Measurements from ENCODE around the gene RB1.

RB1 gene

GRCh38 chr13:48492470-48493065 is 189.0 kb downstream of the RB1 start:
- peaks cover 6% of the 10 kb centered on the region for H3K36me3 Mint-ChIP-seq (ENCODE audit: insufficient read depth)
- H3K4me1 Mint-ChIP-seq (ENCODE audit: low read depth in 2 of 2), result peaks cover 21 to 49% of the 10 kb centered on the region in 2 donors

GRCh38 chr13:48493066-48493765 is 189.7 kb downstream of the RB1 start:
- H3K36me3 Mint-ChIP-seq (ENCODE audit: insufficient read depth), result peaks cover 4% of the 10 kb centered on the region
- no peaks in the 10 kb centered on the region for H3K27me3 Mint-ChIP-seq
- no peak overlapping the region for H3K4me3 Mint-ChIP-seq
- DNase-seq, result peak; percentile 17 to 31 (median 21)
- peak; percentile 26 for ATAC-seq (replicated peaks)
- no peak overlapping the region for H3K27ac Mint-ChIP-seq
- H3K9me3 Mint-ChIP-seq, result no peaks in the 10 kb centered on the region
- peaks cover 25 to 46% of the 10 kb centered on the region in 2 donors for H3K4me1 Mint-ChIP-seq (ENCODE audit: low read depth in 2 of 2)

More at GRCh38 chr13:48492470-48493065, 189.0 kb downstream of the RB1 start:
- Mint-ChIP-seq H3K9me3 (no peaks in the 10 kb centered on the region), H3K27ac (no peak overlapping the region), H3K4me3 (no peak overlapping the region), H3K27me3 (no peaks in the 10 kb centered on the region)
- ATAC-seq (replicated peaks) (peak; percentile 85), DNase-seq (peak; percentile 65 to 67 (median 66))

DNA sequence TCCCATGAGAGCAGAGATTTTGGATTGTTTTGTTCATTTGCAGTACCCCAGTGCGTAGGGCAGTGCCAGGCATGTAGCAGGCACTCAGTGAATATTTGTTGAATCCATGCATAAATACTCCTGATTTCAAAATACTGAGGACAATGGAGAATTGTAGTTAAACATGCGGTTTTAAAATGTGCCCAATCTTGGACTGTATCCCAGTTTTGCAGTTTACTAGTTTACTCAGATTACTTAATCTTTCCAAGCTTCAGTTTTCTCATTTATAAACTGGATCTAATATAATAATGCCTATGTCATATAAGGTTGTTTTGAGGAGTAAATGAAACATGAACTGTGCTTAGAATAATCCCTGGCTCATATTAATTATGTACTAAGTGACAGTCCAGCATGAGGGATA is 190.3 kb downstream of the RB1 start:
- no peak for DNase-seq
- no peaks in the 10 kb centered on the region for H3K9me3 Mint-ChIP-seq
- peaks cover 28 to 45% of the 10 kb centered on the region in 2 donors for H3K4me1 Mint-ChIP-seq (ENCODE audit: low read depth in 2 of 2)
- H3K27me3 Mint-ChIP-seq, result no peaks in the 10 kb centered on the region
- no peak overlapping the region for H3K4me3 Mint-ChIP-seq
- ATAC-seq (replicated peaks), result no peak
- H3K27ac Mint-ChIP-seq, result no peak overlapping the region
- H3K36me3 Mint-ChIP-seq (ENCODE audit: insufficient read depth), result no peaks in the 10 kb centered on the region

DNA sequence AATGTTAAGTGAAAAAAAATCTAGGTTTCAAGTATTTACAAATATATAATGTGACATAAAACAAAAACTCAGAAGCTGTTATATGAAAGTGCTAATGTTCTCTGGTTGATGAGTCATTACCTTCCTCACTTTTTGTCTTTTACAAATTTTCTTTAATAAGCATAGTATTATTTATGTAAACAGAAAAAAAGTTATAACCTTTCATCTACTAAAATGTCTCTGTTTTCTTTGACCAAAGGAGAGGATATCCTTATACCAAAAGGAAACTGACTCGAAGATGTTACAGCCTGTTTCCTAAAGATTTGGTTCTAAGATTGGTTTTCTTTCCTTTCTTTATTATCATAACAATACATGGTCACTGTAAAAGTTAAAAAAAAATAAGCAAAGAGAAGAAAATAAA is 191.3 kb downstream of the RB1 start:
- Mint-ChIP-seq H3K27me3 (no peaks in the 10 kb centered on the region), H3K9me3 (no peaks in the 10 kb centered on the region), H3K36me3 (ENCODE audit: insufficient read depth) (peaks cover 5% of the 10 kb centered on the region), H3K27ac (peak overlapping the region in 1 of 2 donors; percentile 7), H3K4me1 (ENCODE audit: low read depth in 2 of 2) (peaks cover 31 to 42% of the 10 kb centered on the region in 2 donors), H3K4me3 (peak overlapping the region in 1 of 2 donors; percentile 21)
- ATAC-seq (replicated peaks) (no peak), DNase-seq (no peak)

DNA sequence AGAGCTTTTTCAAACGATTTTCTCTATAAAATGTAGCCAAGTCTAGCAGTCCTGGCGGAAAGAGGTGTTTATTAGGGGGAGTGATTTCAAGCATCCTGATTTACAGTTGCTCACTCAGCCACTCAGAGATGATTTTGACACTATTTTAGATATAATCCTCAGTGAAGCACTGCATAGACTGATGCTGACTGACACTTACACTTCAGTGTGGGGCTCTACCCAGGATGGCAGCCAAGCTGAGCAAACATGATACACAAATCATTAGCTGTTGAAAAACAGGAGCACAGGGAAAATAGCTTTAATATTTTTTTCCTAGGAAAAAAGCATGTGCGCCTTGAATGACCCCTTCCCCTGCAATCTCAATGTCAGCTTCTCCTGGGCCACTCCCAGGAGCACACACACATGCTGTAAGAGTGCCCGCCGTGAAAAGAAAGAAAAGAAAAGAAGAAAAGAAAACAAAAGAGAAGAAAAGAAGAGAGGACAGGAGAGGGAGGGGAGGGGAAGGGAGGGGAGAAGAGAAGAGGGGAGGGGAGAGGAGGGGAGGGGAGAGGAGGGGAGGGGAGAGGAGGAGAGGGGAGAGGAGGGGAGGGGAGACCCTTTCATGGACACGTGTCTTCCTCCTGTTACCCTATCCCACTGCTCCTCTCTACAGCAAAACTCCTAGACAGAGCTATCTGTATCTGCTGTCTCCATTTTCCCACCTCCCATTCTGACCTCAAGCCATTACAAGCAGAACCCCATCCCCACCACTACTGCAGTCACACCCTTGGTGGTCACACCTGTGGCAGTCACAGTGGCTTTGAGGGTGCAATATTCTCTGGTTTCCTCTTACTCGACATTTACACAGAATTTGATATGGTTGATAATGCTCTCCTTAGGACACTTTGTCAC is 193.0 kb downstream of the RB1 start:
- peak; percentile 42 to 47 (median 45) for DNase-seq
- peaks cover 36 to 44% of the 10 kb centered on the region in 2 donors for H3K4me1 Mint-ChIP-seq (ENCODE audit: low read depth in 2 of 2)
- no peaks in the 10 kb centered on the region for H3K27me3 Mint-ChIP-seq
- peaks cover 5% of the 10 kb centered on the region for H3K36me3 Mint-ChIP-seq (ENCODE audit: insufficient read depth)
- H3K4me3 Mint-ChIP-seq, result peak overlapping the region; percentile 55 to 57
- peak overlapping the region; percentile 75 to 80 for H3K27ac Mint-ChIP-seq
- no peaks in the 10 kb centered on the region for H3K9me3 Mint-ChIP-seq
- ATAC-seq (replicated peaks), result peak; percentile 32

DNA sequence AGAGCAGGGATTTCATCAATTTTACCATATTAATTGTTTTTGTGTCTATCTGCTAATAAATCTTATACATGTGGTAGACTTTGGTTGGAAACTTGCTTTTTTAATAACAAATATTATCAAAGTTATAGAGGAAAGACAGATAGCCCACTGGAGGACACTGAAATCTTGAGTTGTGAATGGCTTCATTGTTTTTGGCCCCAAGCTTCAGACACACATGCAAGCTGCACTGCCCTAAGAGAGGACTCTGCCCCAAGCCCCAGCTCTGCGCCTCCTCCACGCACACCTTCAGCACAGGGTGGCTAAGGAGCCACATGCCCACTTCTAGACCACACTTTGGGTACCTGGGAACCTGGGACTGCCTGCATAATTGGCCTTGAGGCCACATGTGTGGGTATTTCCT is 194.1 kb downstream of the RB1 start:
- ATAC-seq (replicated peaks), result no peak
- Mint-ChIP-seq H3K27me3 (no peaks in the 10 kb centered on the region), H3K4me3 (peak overlapping the region; percentile 27 to 55), H3K9me3 (no peaks in the 10 kb centered on the region), H3K27ac (no peak overlapping the region), H3K36me3 (ENCODE audit: insufficient read depth) (peaks cover 5% of the 10 kb centered on the region), H3K4me1 (ENCODE audit: low read depth in 2 of 2) (peaks cover 42 to 49% of the 10 kb centered on the region in 2 donors)
- DNase-seq, result no peak

GRCh38 chr13:48500652-48501197 is 197.2 kb downstream of the RB1 start:
- Mint-ChIP-seq H3K9me3 (no peaks in the 10 kb centered on the region), H3K36me3 (ENCODE audit: insufficient read depth) (peaks cover 15% of the 10 kb centered on the region), H3K27ac (peak overlapping the region; percentile 7 to 58), H3K27me3 (no peaks in the 10 kb centered on the region), H3K4me1 (ENCODE audit: low read depth in 2 of 2) (peaks cover 66 to 75% of the 10 kb centered on the region in 2 donors), H3K4me3 (peak overlapping the region; percentile 6 to 52)
- ATAC-seq (replicated peaks) (peak; percentile 32), DNase-seq (no peak)

GRCh38 chr13:48501705-48502104 is 198.2 kb downstream of the RB1 start:
- H3K27ac Mint-ChIP-seq, result peak overlapping the region; percentile 7 to 95
- ATAC-seq (replicated peaks) (no peak), DNase-seq (no peak)
- peaks cover 70 to 75% of the 10 kb centered on the region in 2 donors for H3K4me1 Mint-ChIP-seq (ENCODE audit: low read depth in 2 of 2)
- no peaks in the 10 kb centered on the region for H3K27me3 Mint-ChIP-seq
- H3K4me3 Mint-ChIP-seq, result peak overlapping the region; percentile 6 to 52
- peaks cover 18% of the 10 kb centered on the region for H3K36me3 Mint-ChIP-seq (ENCODE audit: insufficient read depth)
- no peaks in the 10 kb centered on the region for H3K9me3 Mint-ChIP-seq

DNA sequence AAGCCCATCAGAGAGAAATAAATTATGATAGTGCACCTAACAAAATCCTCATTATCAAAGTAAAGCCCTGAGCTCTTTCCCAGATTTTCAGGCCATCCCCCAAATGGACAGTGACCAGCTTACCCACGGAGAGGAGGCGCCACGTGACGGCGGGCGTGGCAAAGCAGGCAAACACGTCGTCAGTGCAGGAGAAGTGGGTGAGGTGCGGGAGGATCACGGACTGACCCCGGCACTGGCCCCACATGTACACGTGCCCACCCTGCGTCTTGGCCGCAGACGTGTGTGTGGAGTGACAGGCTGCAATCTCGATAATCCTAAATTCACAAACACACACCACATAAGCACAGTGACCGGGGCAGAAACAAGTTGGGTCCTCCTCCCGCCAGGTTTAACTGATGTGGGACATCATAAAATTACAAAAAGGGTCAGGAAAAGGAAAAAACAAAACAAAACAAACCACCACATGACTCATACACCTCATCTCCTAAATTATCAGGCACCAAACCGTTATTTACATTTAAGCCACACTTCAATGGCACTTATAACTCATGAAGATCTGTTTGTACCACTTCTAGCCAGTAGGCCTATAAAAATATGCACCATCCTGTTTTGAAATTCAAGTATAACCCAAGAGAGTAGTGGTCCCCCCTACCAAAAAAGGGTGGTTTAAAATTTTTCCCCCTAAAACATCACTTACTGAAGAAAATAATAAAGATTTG is 199.2 kb downstream of the RB1 start:
- Mint-ChIP-seq H3K27ac (peak overlapping the region; percentile 63 to 95), H3K4me1 (ENCODE audit: low read depth in 2 of 2) (peaks cover 70 to 76% of the 10 kb centered on the region in 2 donors), H3K36me3 (ENCODE audit: insufficient read depth) (peaks cover 18% of the 10 kb centered on the region), H3K9me3 (no peaks in the 10 kb centered on the region), H3K4me3 (peak overlapping the region; percentile 23 to 29), H3K27me3 (no peaks in the 10 kb centered on the region)
- ATAC-seq (replicated peaks) (no peak), DNase-seq (no peak)

- H3K36me3 Mint-ChIP-seq (ENCODE audit: insufficient read depth), result peaks cover 13% of the 10 kb centered on the region
- H3K27me3 Mint-ChIP-seq, result no peaks in the 10 kb centered on the region
- H3K4me1 Mint-ChIP-seq (ENCODE audit: low read depth in 2 of 2), result peaks cover 58 to 65% of the 10 kb centered on the region in 2 donors
- ATAC-seq (replicated peaks), result no peak
- DNase-seq, result no peak
- no peaks in the 10 kb centered on the region for H3K9me3 Mint-ChIP-seq
- peak overlapping the region; percentile 77 to 83 for H3K4me3 Mint-ChIP-seq
- H3K27ac Mint-ChIP-seq, result peak overlapping the region; percentile 94 to 95
These were observed 201.1 kb downstream of the RB1 start for GRCh38 chr13:48504606-48505005.

- Mint-ChIP-seq H3K36me3 (ENCODE audit: insufficient read depth) (peaks cover 13% of the 10 kb centered on the region), H3K4me3 (peak overlapping the region; percentile 77 to 83), H3K27ac (peak overlapping the region; percentile 94 to 95), H3K9me3 (no peaks in the 10 kb centered on the region), H3K27me3 (no peaks in the 10 kb centered on the region), H3K4me1 (ENCODE audit: low read depth in 2 of 2) (peaks cover 60 to 68% of the 10 kb centered on the region in 2 donors)
- ATAC-seq (replicated peaks), result peak; percentile 71
- peak; percentile 15 to 39 (median 30) for DNase-seq
These were observed 201.5 kb downstream of the RB1 start for GRCh38 chr13:48505012-48505411.

DNA sequence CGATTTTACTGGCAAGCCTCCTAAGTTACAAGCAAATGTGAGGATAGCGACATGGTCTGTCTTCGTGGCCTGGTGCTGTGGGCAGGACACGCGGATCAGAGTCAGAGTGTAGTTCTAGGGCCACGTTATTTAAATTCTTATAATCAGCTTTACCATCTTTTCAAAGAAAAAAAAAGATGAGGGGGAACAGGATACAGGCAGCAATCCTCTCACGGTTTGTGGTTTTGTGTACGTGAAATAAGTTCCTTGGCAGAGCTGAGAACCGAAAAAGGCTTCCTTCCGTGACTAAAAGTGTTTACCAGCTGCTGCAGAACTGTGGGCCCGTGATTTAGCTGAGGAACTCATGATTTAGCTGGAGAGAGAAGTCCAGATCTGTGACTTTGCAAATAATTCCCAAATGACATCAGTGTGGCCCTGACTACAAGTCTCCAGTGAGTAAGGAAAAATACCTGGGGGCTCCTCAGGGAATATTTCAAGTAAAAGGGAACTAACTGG is 202.1 kb downstream of the RB1 start:
- ATAC-seq (replicated peaks), result peak; percentile 76
- H3K9me3 Mint-ChIP-seq, result no peaks in the 10 kb centered on the region
- peak; percentile 47 to 50 (median 49) for DNase-seq
- no peaks in the 10 kb centered on the region for H3K27me3 Mint-ChIP-seq
- peak overlapping the region; percentile 77 to 83 for H3K4me3 Mint-ChIP-seq
- peaks cover 13% of the 10 kb centered on the region for H3K36me3 Mint-ChIP-seq (ENCODE audit: insufficient read depth)
- peaks cover 63 to 71% of the 10 kb centered on the region in 2 donors for H3K4me1 Mint-ChIP-seq (ENCODE audit: low read depth in 2 of 2)
- peak overlapping the region; percentile 94 to 95 for H3K27ac Mint-ChIP-seq

Data from effector memory CD8-positive, alpha-beta T cell (primary cell).